Anterior cingulate cortex (tissue), 58 donors: ENCODE measurements around the gene ARHGAP26.
A peak's percentile ranks its signal among the peaks of the same experiment; 100 is the strongest.

Experiments used
- DNase-seq, 58 donors: peaks; one replicate each; lab custom pipeline; 2025; lab: John Stamatoyannopoulos, UW

Gene ARHGAP26

DNA sequence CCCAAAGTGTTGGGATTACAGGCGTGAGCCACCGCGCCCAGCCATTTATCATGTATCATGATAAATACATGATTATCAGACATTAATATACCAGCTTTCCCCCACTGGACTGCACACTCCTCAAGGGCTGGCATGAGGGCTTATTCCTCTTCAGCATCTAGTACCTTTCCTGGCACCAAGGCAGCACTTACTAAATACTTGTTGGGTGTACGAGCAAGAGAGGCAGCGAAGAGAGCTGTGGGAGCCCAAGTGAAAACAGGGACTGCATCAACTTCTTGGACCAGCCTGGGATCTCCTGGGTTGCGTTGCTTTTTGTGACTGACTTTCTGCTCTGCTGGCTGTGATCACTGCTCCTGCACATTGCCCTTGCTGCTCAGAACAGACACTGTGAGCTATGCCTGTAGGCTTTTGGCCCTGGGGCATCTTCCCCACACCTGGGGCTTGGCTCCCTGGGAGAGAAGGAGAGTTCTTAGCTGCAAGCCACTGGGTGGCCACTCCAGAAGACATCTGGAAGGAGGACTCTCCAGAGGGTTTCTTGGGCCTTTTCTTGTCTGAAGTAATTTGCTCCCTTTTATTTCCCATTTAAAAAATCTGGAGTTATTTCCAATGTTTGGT lies 409.1 kb downstream of the ARHGAP26 start:
- DNase-seq, result no peak

- DNase-seq, result no peak
Measured at GRCh38 chr5:143180751-143181150, 410.6 kb downstream of the ARHGAP26 start.

- no peak for DNase-seq
Measured at GRCh38 chr5:143181173-143181572, 411.0 kb downstream of the ARHGAP26 start.

- no peak for DNase-seq
Measured at GRCh38 chr5:143182106-143182505, 411.9 kb downstream of the ARHGAP26 start.

DNA sequence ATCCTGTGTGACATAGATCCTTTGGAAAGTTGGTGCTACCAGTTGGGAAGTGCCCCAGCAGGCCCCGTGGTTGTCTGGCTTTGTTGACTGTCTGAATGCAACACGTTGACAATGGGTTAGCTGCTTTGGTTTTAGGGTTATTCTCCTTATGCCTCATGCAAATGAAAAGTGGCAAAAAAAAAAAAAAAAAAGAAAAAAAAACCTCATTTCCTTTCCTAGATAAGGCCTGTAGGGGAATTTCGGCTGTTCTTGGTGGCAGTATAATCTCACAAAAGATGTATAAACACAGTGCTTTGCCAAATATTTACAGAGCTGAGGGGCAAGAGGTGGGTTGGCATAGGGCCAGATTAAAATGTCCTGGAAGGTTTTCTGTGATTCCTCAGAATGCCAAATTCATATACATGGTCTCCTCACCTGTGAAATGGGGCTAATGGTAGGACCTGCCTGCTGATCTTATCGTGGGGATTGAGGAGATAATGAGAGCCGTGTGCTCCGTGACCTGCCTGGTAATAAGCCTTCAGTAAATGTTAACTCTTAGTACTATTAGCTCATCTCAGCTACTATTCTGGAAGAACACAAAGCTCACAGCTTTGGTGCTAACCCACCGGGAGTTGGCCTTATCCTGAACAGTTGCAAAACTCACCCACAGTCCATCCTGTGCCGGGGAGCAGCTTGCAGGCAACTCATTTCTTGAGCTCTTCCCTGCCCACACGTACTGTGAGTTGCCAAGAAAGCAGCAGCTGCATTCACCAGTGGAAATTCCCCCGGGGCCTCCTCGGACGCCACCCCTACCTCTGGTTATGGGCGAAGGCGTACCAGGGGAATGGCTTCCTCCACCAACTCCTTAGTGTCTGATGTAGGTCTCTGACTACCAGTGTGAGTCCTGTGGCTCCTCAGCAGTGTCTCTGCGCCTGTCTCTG lies 413.0 kb downstream of the ARHGAP26 start:
- peak in 37 of 58 donors; percentile 2 to 75 (median 29) for DNase-seq

GRCh38 chr5:143183989-143184388 lies 413.8 kb downstream of the ARHGAP26 start:
- DNase-seq, result no peak

- DNase-seq, result no peak
Measured at GRCh38 chr5:143186623-143187022, 416.4 kb downstream of the ARHGAP26 start.

DNA sequence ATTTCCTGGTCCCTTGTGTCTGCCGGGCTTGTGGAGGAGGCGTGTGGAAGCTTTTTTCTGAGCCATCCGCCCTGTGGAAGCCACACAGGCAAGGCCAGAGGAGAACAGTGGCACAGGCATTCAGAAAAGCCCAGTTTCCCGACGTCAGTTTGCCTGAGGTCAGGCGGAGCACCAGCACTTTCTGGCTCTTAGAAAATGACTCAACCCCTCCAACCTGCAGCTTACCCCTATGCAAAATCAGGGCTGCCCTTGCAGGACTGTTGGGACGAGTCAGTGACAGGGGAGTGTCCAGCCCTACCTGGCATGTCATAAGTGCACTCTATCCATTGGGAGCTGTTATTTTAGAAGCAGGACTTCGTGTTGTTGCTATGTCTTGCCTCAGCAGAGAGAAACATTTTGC lies 417.3 kb downstream of the ARHGAP26 start:
- DNase-seq, result no peak

DNA sequence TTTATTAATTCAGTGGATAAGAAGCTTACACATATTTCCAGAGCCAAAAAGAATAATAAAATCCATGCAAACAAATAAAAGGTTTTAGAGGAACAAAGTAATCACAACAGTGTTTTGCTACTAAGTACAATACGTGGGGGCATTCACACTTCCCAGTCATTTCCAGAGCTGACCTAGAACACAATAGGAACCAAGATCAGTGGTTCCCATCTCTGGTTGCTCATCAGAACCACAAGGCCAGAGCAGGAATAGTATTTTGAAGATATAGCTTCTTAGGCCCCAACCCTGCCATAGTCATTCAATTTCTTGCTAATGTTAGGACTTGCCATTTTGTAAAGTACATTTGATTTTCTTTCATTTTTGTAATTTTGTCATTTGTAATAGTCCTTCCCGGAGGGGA lies 417.9 kb downstream of the ARHGAP26 start:
- no peak for DNase-seq

DNA sequence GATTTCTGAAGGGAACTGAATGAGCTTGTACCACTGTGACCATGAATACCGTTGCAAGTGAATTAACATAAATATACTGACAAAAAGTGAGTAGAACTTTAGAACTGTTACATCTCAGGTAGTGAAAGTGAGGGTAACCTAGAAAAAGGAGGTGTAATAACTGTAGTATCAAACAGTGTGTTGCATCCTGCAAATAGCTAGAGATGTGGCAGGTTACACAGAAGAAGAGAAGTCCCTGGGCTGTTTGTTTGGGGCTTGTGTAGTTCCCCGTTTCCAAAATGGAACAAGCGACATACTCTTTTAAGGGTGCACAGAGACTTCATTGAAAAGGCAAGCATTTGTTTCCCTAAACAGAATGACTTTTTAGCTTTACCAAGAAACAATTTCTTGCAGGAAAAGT lies 418.5 kb downstream of the ARHGAP26 start:
- no peak for DNase-seq

DNA sequence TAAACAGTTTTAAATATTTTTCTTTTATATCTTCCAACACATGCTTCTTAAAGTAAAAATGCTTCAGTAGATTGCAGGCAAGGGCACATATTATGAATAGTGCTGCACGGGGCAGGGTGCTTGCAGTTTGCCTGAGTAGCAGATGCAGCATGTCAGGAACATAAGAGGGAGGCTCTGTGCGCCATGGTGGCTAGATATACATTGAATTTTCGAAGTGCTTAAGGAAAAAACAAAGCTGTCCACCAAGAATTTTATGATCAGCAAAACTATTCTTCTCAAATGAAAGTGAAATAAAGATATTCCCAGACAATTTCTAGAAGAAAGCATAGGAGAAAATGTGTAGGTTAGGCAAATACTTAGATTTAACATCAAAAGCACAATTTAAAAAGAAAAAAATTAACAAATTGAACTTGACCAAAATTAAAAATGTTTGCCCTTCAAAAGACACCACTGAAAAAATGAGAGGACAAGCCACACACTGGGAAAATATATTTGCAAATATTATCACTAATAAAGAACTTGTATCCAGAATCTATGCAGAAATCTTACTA lies 420.2 kb downstream of the ARHGAP26 start:
- DNase-seq, result no peak

GRCh38 chr5:143191720-143192119 lies 421.5 kb downstream of the ARHGAP26 start:
- DNase-seq, result no peak

DNA sequence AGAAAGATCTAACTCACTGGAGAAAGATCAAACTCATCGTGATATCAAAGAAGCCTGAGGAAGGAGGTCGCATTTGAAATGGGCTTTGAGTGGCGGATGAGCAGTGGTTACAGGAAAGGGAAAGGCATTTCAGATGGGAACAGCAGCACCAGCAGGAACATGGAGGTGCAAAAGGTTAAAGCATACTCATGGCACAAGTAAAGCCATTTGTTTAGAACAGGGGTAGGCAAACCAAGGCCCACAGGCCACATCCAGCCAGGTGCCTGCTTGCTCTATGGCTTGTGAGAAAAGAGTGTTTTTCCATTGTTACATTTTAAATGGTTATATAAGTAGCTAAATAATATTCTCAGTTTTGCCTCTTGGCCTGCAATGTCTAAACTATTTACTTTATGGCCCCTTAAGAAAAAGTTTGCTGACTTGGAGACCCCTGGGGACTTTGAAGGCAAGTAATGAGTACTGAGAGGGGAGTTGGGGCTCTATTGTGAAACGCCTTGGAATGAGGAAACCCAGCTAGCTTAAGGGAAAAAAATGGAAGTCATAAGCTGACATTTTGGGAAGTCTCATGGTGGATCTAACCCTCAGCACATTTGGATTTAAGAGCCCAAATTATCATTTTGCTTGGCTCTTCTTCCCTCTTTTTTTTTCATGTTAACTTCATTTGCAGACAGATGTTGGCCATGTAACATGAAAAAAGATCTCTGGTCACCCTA lies 422.2 kb downstream of the ARHGAP26 start:
- DNase-seq, result no peak

DNA sequence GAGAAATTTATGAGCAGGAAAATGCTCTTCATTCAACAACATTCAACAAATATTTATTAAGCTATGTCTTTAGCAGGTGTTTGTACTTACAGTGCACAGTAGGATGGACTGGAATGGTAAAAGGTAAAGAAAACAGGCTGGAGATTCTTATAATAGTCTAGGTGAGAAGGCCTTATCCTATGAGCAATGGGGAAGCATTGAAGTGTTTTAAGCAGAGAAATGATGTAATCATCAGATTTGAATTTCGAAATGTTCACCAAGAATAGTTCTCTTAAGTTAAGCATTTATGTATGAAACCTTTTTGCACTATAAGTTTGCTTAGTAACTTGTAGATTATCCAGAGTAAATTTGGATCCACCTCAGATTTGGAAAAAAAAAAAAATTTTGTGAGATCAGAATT lies 424.0 kb downstream of the ARHGAP26 start:
- DNase-seq, result no peak

GRCh38 chr5:143194713-143195112 lies 424.5 kb downstream of the ARHGAP26 start:
- no peak for DNase-seq

GRCh38 chr5:143195491-143195890 lies 425.3 kb downstream of the ARHGAP26 start:
- DNase-seq, result no peak

DNA sequence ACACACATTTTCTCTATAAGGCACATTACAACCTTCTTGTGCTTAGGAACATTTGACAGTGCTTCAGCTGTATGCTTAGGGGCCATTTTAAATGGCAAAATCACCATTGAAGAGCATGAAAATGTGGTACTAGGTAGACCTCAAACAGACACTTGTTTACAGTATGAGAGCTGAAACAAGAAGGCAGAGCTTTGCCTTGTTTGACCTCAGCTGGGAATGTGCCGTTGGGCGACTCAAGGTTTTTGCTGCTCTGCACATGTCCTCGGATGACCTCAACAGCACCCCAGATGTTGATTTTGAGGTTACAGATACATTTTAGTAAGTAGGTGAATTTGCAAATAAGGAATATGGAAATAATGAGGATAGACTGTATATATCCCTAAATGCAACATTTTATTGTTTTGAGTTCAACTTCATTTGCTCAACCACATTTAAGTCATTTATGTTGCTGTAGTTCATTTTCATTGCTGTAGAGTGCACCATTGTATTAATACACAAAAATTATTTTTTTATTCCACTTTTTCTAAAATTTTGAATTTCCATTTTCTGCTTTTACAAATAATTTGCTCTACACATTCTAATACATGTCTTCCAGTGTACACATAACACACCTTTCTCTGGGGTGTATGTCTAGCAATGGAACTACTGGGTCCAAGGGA lies 426.6 kb downstream of the ARHGAP26 start:
- DNase-seq, result no peak

GRCh38 chr5:143197260-143197656 lies 427.1 kb downstream of the ARHGAP26 start:
- DNase-seq, result no peak

DNA sequence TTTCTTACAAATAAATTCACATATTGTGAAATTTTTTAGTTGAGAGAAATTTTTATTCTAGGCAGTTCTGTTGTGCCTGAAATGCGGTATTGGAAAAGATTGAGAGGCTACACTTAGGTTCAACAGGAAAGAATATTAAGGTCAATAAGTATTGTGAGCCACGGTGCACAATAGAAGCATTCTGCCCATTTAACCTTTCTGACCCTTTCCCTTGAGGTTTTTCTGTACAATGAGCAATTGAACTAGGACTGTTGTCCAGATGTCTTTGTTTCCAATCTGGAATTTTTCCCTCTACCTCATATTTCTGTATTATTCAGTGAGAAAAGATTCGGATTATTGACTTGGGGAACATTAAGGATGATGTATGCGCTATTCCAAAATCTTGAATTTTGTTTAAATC lies 428.2 kb downstream of the ARHGAP26 start:
- no peak for DNase-seq

GRCh38 chr5:143199161-143199560 lies 429.0 kb downstream of the ARHGAP26 start:
- no peak for DNase-seq

- no peak for DNase-seq
Measured at GRCh38 chr5:143199843-143200242, 429.7 kb downstream of the ARHGAP26 start.
